ENCODE results near the gene DOCK6. TPM values are rescaled to one million over a fixed set of nuclear protein-coding genes. Genes with fewer than 3 reads are reported as not detected.

The DOCK6 gene
- total RNA-seq, 2 experiments from 2014 or later, result 24.1 to 74.6 TPM

DNA sequence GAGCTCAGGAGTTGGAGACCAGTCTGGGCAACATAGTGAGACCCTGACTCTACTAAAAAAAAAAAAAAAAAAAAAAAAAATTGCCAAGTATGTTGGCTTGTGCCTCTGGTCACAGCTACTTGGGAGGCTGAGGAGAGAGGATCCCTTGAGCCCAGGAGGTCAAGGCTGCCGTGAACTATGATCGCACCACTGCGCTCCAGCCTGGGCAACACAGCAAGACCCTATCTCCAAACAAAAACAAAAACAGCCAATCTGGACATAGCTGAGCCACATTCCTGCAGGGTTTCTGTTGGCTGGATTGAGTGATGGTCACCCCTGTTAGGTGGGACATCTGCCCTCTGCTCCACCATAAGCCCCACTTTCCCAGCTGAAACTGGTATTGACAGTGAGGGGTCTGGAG is 36.5 kb downstream of the DOCK6 start:
- H3K27ac ChIP-seq (ENCODE audit: low read depth, low read length, poor library complexity, severe bottlenecking), result no peak overlapping the region
- intact Hi-C loops (cut with micrococcal nuclease; ENCODE audit: unreplicated experiment), result no loop called here
- no peak overlapping the region for H3K4me2 ChIP-seq (ENCODE audit: low read length)
- TF ChIP-seq, protein P1, sequence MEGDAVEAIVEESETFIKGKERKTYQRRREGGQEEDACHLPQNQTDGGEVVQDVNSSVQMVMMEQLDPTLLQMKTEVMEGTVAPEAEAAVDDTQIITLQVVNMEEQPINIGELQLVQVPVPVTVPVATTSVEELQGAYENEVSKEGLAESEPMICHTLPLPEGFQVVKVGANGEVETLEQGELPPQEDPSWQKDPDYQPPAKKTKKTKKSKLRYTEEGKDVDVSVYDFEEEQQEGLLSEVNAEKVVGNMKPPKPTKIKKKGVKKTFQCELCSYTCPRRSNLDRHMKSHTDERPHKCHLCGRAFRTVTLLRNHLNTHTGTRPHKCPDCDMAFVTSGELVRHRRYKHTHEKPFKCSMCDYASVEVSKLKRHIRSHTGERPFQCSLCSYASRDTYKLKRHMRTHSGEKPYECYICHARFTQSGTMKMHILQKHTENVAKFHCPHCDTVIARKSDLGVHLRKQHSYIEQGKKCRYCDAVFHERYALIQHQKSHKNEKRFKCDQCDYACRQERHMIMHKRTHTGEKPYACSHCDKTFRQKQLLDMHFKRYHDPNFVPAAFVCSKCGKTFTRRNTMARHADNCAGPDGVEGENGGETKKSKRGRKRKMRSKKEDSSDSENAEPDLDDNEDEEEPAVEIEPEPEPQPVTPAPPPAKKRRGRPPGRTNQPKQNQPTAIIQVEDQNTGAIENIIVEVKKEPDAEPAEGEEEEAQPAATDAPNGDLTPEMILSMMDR (conservative IDR thresholded peaks at IDR 0.05; ENCODE audit: low read length), result no peak
- no peak for TF ChIP-seq EZH2phosphoT487 (IDR thresholded peaks at IDR 0.05; ENCODE audit: borderline replicate concordance, low read depth, low read length)
- H3K36me3 ChIP-seq (ENCODE audit: insufficient read depth, low read length), result peaks cover 15% of the 10 kb centered on the region
- no peaks in the 10 kb centered on the region for H3K79me2 ChIP-seq (ENCODE audit: insufficient read depth, low read depth, low read length)
- no peaks in the 10 kb centered on the region for H3K9me3 ChIP-seq (ENCODE audit: low read length)
- ChIA-PET POLR2A (interaction anchor here (0.7 kb wide), 1 partner anchor 466 kb away, joined by 5 read pairs; no protein-coding TSS in a partner anchor), CTCF (ENCODE audit: unreplicated experiment) (interaction anchor here (0.6 kb wide), 1 partner anchor 18 kb away, joined by 3 read pairs; no protein-coding TSS in a partner anchor)
- peaks cover 5% of the 10 kb centered on the region for H3K4me1 ChIP-seq (ENCODE audit: insufficient read depth, low read length, poor library complexity, severe bottlenecking)
- no peak for DNase-seq (ENCODE audit: low spot score)
- no peak overlapping the region for H3K4me3 ChIP-seq (ENCODE audit: low read depth, low read length, poor library complexity, severe bottlenecking)
- H3K9me2 ChIP-seq (ENCODE audit: insufficient read depth, low read length), result no peaks in the 10 kb centered on the region
- no TSS peak for BruUV-seq (replicated peaks)
- H2AFZ ChIP-seq (ENCODE audit: low read length), result no peak overlapping the region
- no peaks in the 10 kb centered on the region for H4K20me1 ChIP-seq (ENCODE audit: insufficient read depth, low read length)

DNA sequence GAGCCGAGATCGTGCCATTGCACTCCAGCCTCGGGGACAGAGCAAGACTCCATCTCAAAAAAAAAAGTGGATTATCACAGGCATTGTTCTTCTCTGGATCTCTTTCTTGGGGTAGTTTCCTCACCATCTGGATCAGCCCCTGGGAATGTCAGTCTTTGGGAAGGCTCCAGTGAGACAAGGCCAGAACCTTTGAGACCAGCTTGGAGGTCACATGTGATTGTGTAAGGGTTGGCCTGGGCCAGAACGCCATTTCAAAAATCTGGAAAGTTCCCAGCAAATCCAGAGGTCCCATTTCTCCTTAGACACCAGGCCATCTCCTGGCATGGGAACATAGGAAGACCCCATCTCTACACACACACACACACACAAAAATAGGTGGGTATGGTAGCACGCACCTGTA is 37.2 kb downstream of the DOCK6 start:
- Histone ChIP-seq H3K27ac (ENCODE audit: low read depth, low read length, poor library complexity, severe bottlenecking) (no peak overlapping the region), H3K9me2 (ENCODE audit: insufficient read depth, low read length) (no peaks in the 10 kb centered on the region), H3K79me2 (ENCODE audit: insufficient read depth, low read depth, low read length) (no peaks in the 10 kb centered on the region), H3K36me3 (ENCODE audit: insufficient read depth, low read length) (peaks cover 15% of the 10 kb centered on the region), H4K20me1 (ENCODE audit: insufficient read depth, low read length) (no peaks in the 10 kb centered on the region), H3K4me2 (ENCODE audit: low read length) (no peak overlapping the region), H3K4me3 (ENCODE audit: low read depth, low read length, poor library complexity, severe bottlenecking) (no peak overlapping the region), H3K9me3 (ENCODE audit: low read length) (no peaks in the 10 kb centered on the region), H2AFZ (ENCODE audit: low read length) (no peak overlapping the region), H3K4me1 (ENCODE audit: insufficient read depth, low read length, poor library complexity, severe bottlenecking) (peaks cover 5% of the 10 kb centered on the region)
- ChIA-PET CTCF (ENCODE audit: unreplicated experiment) (interaction anchor here (0.6 kb wide), 1 partner anchor 18 kb away, joined by 3 read pairs; no protein-coding TSS in a partner anchor), POLR2A (no interaction called here)
- no TSS peak for BruUV-seq (replicated peaks)
- intact Hi-C loops (cut with micrococcal nuclease; ENCODE audit: unreplicated experiment), result no loop called here
- no peak for DNase-seq (ENCODE audit: low spot score)
- TF ChIP-seq, protein P1 (conservative IDR thresholded peaks at IDR 0.05; ENCODE audit: low read length), result no peak
- no peak for TF ChIP-seq EZH2phosphoT487 (IDR thresholded peaks at IDR 0.05; ENCODE audit: borderline replicate concordance, low read depth, low read length)

DNA sequence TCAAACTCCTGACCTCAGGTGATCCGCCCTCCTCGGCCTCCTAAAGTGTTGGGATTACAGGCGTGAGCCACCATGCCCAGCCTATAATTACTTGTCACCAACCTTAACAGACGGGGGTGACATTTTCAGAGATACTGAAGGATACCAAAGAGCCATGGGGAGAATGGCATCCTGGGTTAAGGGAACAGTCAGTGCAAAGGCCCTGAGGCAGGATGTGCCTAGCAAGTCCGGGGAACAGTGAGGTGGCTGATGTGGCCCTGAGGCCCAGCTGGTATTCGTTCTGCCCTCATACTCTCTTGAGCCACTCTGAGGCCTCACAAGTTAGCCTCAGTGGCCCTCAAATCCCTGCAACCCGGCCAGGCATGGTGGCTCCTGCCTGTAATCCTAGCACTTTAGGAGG is 37.9 kb downstream of the DOCK6 start:
- TF ChIP-seq EZH2phosphoT487 (IDR thresholded peaks at IDR 0.05; ENCODE audit: borderline replicate concordance, low read depth, low read length), result no peak
- TF ChIP-seq, protein P1 (conservative IDR thresholded peaks at IDR 0.05; ENCODE audit: low read length), result no peak
- H4K20me1 ChIP-seq (ENCODE audit: insufficient read depth, low read length), result no peaks in the 10 kb centered on the region
- no TSS peak for BruUV-seq (replicated peaks)
- H3K9me3 ChIP-seq (ENCODE audit: low read length), result no peaks in the 10 kb centered on the region
- H2AFZ ChIP-seq (ENCODE audit: low read length), result no peak overlapping the region
- no peak overlapping the region for H3K27ac ChIP-seq (ENCODE audit: low read depth, low read length, poor library complexity, severe bottlenecking)
- DNase-seq (ENCODE audit: low spot score), result no peak
- CTCF ChIA-PET (ENCODE audit: unreplicated experiment), result no interaction called here
- peaks cover 15% of the 10 kb centered on the region for H3K36me3 ChIP-seq (ENCODE audit: insufficient read depth, low read length)
- intact Hi-C loops (cut with micrococcal nuclease; ENCODE audit: unreplicated experiment), result no loop called here
- H3K4me3 ChIP-seq (ENCODE audit: low read depth, low read length, poor library complexity, severe bottlenecking), result no peak overlapping the region
- H3K79me2 ChIP-seq (ENCODE audit: insufficient read depth, low read depth, low read length), result no peaks in the 10 kb centered on the region
- peaks cover 5% of the 10 kb centered on the region for H3K4me1 ChIP-seq (ENCODE audit: insufficient read depth, low read length, poor library complexity, severe bottlenecking)
- no peaks in the 10 kb centered on the region for H3K9me2 ChIP-seq (ENCODE audit: insufficient read depth, low read length)
- POLR2A ChIA-PET, result no interaction called here
- H3K4me2 ChIP-seq (ENCODE audit: low read length), result no peak overlapping the region
